H9 (cell line): Measurements from ENCODE around the gene SMIM1. TPM values are rescaled to one million over a fixed set of nuclear protein-coding genes. Genes with fewer than 3 reads are reported as not detected.
A peak's percentile ranks its signal among the peaks of the same experiment; 100 is the strongest.

Experiments
- DNase-seq: peaks from one replicate; pipeline ENCODE4 v3.0.0-alpha.2; 2017
- H2AFZ ChIP-seq: one replicate; pipeline ENCODE4 v1.6.1; 2013; ENCODE audit warnings: mild to moderate bottlenecking, low read length, control low read depth, moderate library complexity
- H2AK5ac ChIP-seq: 2 replicates; pipeline ENCODE4 v1.6.1; 2013; ENCODE audit warnings: low read length, control low read depth, mixed read lengths; ENCODE audit not compliant: insufficient read length
- H2BK120ac ChIP-seq: one replicate; pipeline ENCODE4 v1.6.1; 2013; ENCODE audit warnings: low read depth, mild to moderate bottlenecking, low read length, control low read depth, inconsistent platforms; ENCODE audit not compliant: poor library complexity, severe bottlenecking
- H2BK12ac ChIP-seq: 2 replicates; pipeline ENCODE4 v1.6.1; 2013; ENCODE audit warnings: low read length, control low read depth, mixed read lengths, low read depth; ENCODE audit not compliant: insufficient read length
- H2BK15ac ChIP-seq: 2 replicates; pipeline ENCODE4 v1.6.1; 2013; ENCODE audit warnings: low read depth, low read length, control low read depth
- H2BK20ac ChIP-seq: one replicate; pipeline ENCODE4 v1.6.1; 2013; ENCODE audit warnings: low read depth, mild to moderate bottlenecking, low read length, control low read depth, inconsistent platforms; ENCODE audit not compliant: poor library complexity, severe bottlenecking
- H2BK5ac ChIP-seq: 2 replicates; pipeline ENCODE4 v1.6.1; 2013; ENCODE audit warnings: low read length, control low read depth, mixed read lengths; ENCODE audit not compliant: insufficient read length
- H3K14ac ChIP-seq: 2 replicates; pipeline ENCODE4 v1.6.1; 2013; ENCODE audit warnings: low read length, control low read depth; ENCODE audit not compliant: insufficient read depth
- H3K18ac ChIP-seq: 2 replicates; pipeline ENCODE4 v1.6.1; 2013; ENCODE audit warnings: low read depth, mild to moderate bottlenecking, mixed read lengths, low read length, control low read depth; ENCODE audit not compliant: insufficient read length
- H3K23ac ChIP-seq: 2 replicates; pipeline ENCODE4 v1.6.1; 2013; ENCODE audit warnings: low read length, control low read depth, mixed read lengths, low read depth; ENCODE audit not compliant: insufficient read length
- H3K23me2 ChIP-seq: 2 replicates; pipeline ENCODE4 v1.6.1; 2013; ENCODE audit warnings: low read depth, mild to moderate bottlenecking, mixed read lengths, low read length, control low read depth; ENCODE audit not compliant: insufficient read length, poor library complexity, severe bottlenecking
- H3K27ac ChIP-seq: 2 replicates; pipeline ENCODE4 v1.5.1; 2013; ENCODE audit warnings: low read length, control low read depth, mixed read lengths, low read depth; ENCODE audit not compliant: insufficient read length
- H3K27me3 ChIP-seq: 2 replicates; pipeline ENCODE4 v1.6.1; 2013; ENCODE audit warnings: low read length, control low read depth, inconsistent platforms; ENCODE audit not compliant: insufficient read depth
- H3K4ac ChIP-seq: 2 replicates; pipeline ENCODE4 v1.6.1; 2013; ENCODE audit warnings: low read depth, mild to moderate bottlenecking, control low read depth, inconsistent platforms, low read length, moderate library complexity
- H3K4me1 ChIP-seq: 2 replicates; pipeline ENCODE4 v1.6.1; 2013; ENCODE audit warnings: low read length, control low read depth, inconsistent platforms; ENCODE audit not compliant: insufficient read depth
- H3K4me2 ChIP-seq: 2 replicates; pipeline ENCODE4 v1.6.1; 2013; ENCODE audit warnings: low read length, control low read depth, mixed read lengths; ENCODE audit not compliant: insufficient read length, insufficient read depth
- H3K56ac ChIP-seq: 2 replicates; pipeline ENCODE4 v1.6.1; 2013; ENCODE audit warnings: low read depth, mild to moderate bottlenecking, mixed read lengths, low read length, control low read depth; ENCODE audit not compliant: insufficient read length
- H3K79me1 ChIP-seq: 2 replicates; pipeline ENCODE4 v1.6.1; 2013; ENCODE audit warnings: low read depth, mild to moderate bottlenecking, moderate library complexity, low read length, control low read depth, inconsistent platforms; ENCODE audit not compliant: insufficient read depth, poor library complexity, severe bottlenecking
- H3K79me2 ChIP-seq: 2 replicates; pipeline ENCODE4 v1.6.1; 2013; ENCODE audit warnings: low read length, control low read depth, inconsistent platforms; ENCODE audit not compliant: insufficient read depth
- H3K9ac ChIP-seq: 2 replicates; pipeline ENCODE4 v1.6.1; 2013; ENCODE audit warnings: low read length, control low read depth, mixed read lengths; ENCODE audit not compliant: insufficient read length; ENCODE audit errors: extremely low read depth
- H3K9me3 ChIP-seq: one replicate; pipeline ENCODE4 v1.6.1; 2013; ENCODE audit warnings: low read depth, low read length, inconsistent platforms; ENCODE audit not compliant: control insufficient read depth
- H3T11ph ChIP-seq: one replicate; pipeline ENCODE4 v1.6.1; 2013; ENCODE audit warnings: mild to moderate bottlenecking, low read length, control low read depth, inconsistent platforms
- H4K20me1 ChIP-seq: one replicate; pipeline ENCODE4 v1.6.1; 2013; ENCODE audit not compliant: control insufficient read depth, insufficient read length, insufficient read depth
- H4K5ac ChIP-seq: 2 replicates; pipeline ENCODE4 v1.6.1; 2013; ENCODE audit warnings: low read depth, mild to moderate bottlenecking, mixed read lengths, low read length, control low read depth; ENCODE audit not compliant: insufficient read length
- H4K8ac ChIP-seq: replicated peaks from 2 replicates; pipeline ENCODE4 v1.6.1; 2013; ENCODE audit warnings: low read length, control low read depth, mixed read lengths, low read depth; ENCODE audit not compliant: insufficient read length
- H4K91ac ChIP-seq: 2 replicates; pipeline ENCODE4 v1.6.1; 2013; ENCODE audit warnings: low read depth, mild to moderate bottlenecking, moderate library complexity, mixed read lengths, low read length, control low read depth; ENCODE audit not compliant: insufficient read length
- H3K27ac Mint-ChIP-seq, 3 experiments: 2 replicates in 2 of 3; 3 replicates in 1 of 3; pipeline ENCODE4 v1.8.0; 2020 to 2021; ENCODE audit warnings: mixed read lengths in 3 of 3, mild to moderate bottlenecking in 1 of 3, moderate library complexity in 1 of 3
- H3K27me3 Mint-ChIP-seq: 2 replicates; pipeline ENCODE4 v1.8.0; 2021; ENCODE audit warnings: low read depth, mild to moderate bottlenecking, moderate library complexity, mixed read lengths
- H3K36me3 Mint-ChIP-seq, 3 experiments: 2 replicates in 2 of 3; 3 replicates in 1 of 3; pipeline ENCODE4 v1.8.0; 2020 to 2021; ENCODE audit warnings: low read depth in 3 of 3, mixed read lengths in 3 of 3; ENCODE audit not compliant: insufficient read depth in 1 of 3
- H3K4me1 Mint-ChIP-seq, 2 experiments: 2 replicates each; pipeline ENCODE4 v1.8.0; 2020; ENCODE audit warnings: mixed read lengths in 2 of 2
- H3K4me3 Mint-ChIP-seq, 2 experiments: 2 replicates in 1 of 2; 3 replicates in 1 of 2; pipeline ENCODE4 v1.8.0; 2020 to 2021; ENCODE audit warnings: mild to moderate bottlenecking in 2 of 2, mixed read lengths in 2 of 2, moderate library complexity in 1 of 2
- H3K9me3 Mint-ChIP-seq, 2 experiments: 2 replicates in 1 of 2; 3 replicates in 1 of 2; pipeline ENCODE4 v1.8.0; 2020; ENCODE audit warnings: mild to moderate bottlenecking in 2 of 2, mixed read lengths in 2 of 2, moderate library complexity in 1 of 2
- WGBS: extraction: QIAGEN DNeasy Blood & Tissue Kit; methylation state at CpG from one replicate; pipeline ENCODE4 v1.1.7; 2013; ENCODE audit warnings: missing lambda C conversion rate, low lambda C conversion rate, mixed read lengths; ENCODE audit not compliant: insufficient read length; ENCODE audit errors: extremely low coverage; 5-methylcytosine and 5-hydroxymethylcytosine counted together
- total RNA-seq: library from RNA; stranded (reverse); gene quantifications from 2 replicates; pipeline ENCODE4 v1.2.1, GENCODE V29; 2021
- TF ChIP-seq, protein P1 (sequence below): fragments of 200-600 bp; sonication (generic); conservative IDR thresholded peaks from 3 replicates; pipeline ENCODE4 v1.8.0; 2021; ENCODE audit warnings: antibody characterized with exemption, mild to moderate bottlenecking

Gene SMIM1
- total RNA-seq, 1 experiment from 2014 or later, result 5.3 TPM

DNA sequence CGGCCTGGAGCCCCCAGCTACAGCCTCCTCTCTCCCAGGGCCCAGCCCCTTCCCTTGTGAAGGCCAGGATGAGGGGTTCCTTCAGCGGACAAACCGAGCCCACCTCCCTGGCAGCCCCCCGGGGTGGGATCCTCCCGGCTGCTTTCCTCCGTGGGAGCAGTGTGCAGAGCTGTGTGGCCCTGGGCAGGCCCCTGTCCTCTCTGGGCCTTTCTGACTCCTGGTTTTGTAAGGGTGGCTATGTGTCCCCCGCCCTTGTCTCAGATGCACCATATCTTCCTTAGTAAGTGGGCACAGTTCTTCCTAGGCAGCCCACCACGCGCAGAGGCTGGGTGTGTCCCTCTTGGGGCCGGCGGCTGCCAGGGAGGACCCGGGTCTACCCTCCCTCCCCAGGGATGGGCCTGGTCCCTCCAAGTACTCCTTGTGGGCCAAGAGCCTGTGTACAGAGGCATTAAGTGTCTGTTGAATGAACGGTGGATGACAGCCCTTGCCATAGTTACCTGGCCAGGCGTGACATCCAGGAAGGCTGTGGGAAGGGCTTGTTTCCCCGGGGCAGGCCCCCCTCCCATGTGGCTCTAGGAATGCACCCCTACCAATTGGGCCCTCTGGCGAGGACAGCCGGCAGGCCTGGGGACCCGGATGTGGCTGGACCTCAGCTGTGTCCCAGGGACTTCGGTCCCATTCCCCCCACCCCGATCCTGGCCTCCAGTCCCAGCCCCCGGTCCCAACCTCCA, 3.8 kb downstream of the SMIM1 start:
- Histone ChIP-seq H3K9me3 (no peaks in the 10 kb centered on the region), H2BK120ac (no peak overlapping the region), H3K56ac (no peak overlapping the region), H3K79me1 (no peaks in the 10 kb centered on the region), H4K5ac (no peak overlapping the region), H3K4ac (no peak overlapping the region), H3K27ac (no peak overlapping the region), H2BK5ac (no peak overlapping the region), H2AFZ (no peak overlapping the region), H3K79me2 (no peaks in the 10 kb centered on the region), H4K91ac (no peak overlapping the region), H4K20me1 (no peaks in the 10 kb centered on the region), H3K18ac (no peak overlapping the region), H2BK15ac (no peak overlapping the region), H3K4me1 (no peaks in the 10 kb centered on the region; the same call in 1 of the 2 replicates), H3T11ph (no peak overlapping the region), H3K14ac (no peak overlapping the region; the same call in 1 of the 2 replicates), H2BK20ac (no peak overlapping the region), H3K23me2 (peaks cover 11% of the 10 kb centered on the region), H3K9ac (no peak overlapping the region), H3K27me3 (no peaks in the 10 kb centered on the region), H4K8ac (no peak overlapping the region), H3K4me2 (no peak overlapping the region), H2AK5ac (no peak overlapping the region), H2BK12ac (no peak overlapping the region), H3K23ac (no peak overlapping the region)
- Mint-ChIP-seq H3K27ac (no peak overlapping the region; a peak in 1 of 7 replicates), H3K4me1 (peaks cover 10 to 23% of the 10 kb centered on the region in 2 experiments), H3K27me3 (peaks cover 5% of the 10 kb centered on the region), H3K4me3 (peak overlapping the region in 1 of 2 experiments; percentile 42; a peak in 1 of 5 replicates), H3K9me3 (no peaks in the 10 kb centered on the region), H3K36me3 (peaks cover 19 to 25% (median 24%) of the 10 kb centered on the region in 3 experiments)
- TF ChIP-seq, protein P1, sequence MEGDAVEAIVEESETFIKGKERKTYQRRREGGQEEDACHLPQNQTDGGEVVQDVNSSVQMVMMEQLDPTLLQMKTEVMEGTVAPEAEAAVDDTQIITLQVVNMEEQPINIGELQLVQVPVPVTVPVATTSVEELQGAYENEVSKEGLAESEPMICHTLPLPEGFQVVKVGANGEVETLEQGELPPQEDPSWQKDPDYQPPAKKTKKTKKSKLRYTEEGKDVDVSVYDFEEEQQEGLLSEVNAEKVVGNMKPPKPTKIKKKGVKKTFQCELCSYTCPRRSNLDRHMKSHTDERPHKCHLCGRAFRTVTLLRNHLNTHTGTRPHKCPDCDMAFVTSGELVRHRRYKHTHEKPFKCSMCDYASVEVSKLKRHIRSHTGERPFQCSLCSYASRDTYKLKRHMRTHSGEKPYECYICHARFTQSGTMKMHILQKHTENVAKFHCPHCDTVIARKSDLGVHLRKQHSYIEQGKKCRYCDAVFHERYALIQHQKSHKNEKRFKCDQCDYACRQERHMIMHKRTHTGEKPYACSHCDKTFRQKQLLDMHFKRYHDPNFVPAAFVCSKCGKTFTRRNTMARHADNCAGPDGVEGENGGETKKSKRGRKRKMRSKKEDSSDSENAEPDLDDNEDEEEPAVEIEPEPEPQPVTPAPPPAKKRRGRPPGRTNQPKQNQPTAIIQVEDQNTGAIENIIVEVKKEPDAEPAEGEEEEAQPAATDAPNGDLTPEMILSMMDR, result no peak
- no peak for DNase-seq
- no CpG with 5 or more reads among the region's 21 CpGs for WGBS
